Ascending aorta (tissue), 2 donors: ENCODE data around the gene NARS2. TPM values are rescaled to one million over a fixed set of nuclear protein-coding genes. Genes with fewer than 3 reads are reported as not detected.

ENCODE experiments used
- DNase-seq, 2 donors: peaks; one replicate each; pipeline ENCODE4 v3.0.0-alpha.2; 2019; ENCODE audit warnings: low spot score in 2 of 2
- H3K27ac ChIP-seq, 2 donors: fragments of 200-600 bp; sonication (generic); one replicate each; pipeline ENCODE4 v1.5.1; 2016 to 2017; ENCODE audit warnings: mild to moderate bottlenecking in 1 of 2
- H3K27me3 ChIP-seq: fragments of 200-600 bp; sonication (generic); one replicate; pipeline ENCODE4 v1.5.1; 2017
- H3K36me3 ChIP-seq, 2 donors: fragments of 200-600 bp; sonication (generic); one replicate each; pipeline ENCODE4 v1.5.1; 2016
- H3K4me1 ChIP-seq, 2 donors: fragments of 200-600 bp; sonication (generic); one replicate each; pipeline ENCODE4 v1.5.1; 2016 to 2017; ENCODE audit warnings: mild to moderate bottlenecking in 1 of 2
- H3K4me3 ChIP-seq, 2 donors: fragments of 200-600 bp; sonication (generic); one replicate each; pipeline ENCODE4 v1.5.1; 2016 to 2017; ENCODE audit warnings: mild to moderate bottlenecking in 1 of 2
- H3K9me3 ChIP-seq, 2 donors: fragments of 200-600 bp; sonication (generic); one replicate each; pipeline ENCODE4 v1.5.1; 2016
- CTCF ChIP-seq, 3 experiments: fragments of 200-600 bp in 2 of 3; fragments of 450-650 bp in 1 of 3; sonication (generic) in 2 of 3; IDR thresholded peaks; one replicate each; pipeline ENCODE4 v1.5.1; 2016 to 2019; ENCODE audit warnings: antibody characterized with exemption in 3 of 3, mild to moderate bottlenecking in 1 of 3, moderate library complexity in 1 of 3
- intact Hi-C: fragments of 100-400 bp; cut with DNase I; formaldehyde crosslinking; loops from one replicate; pipeline ENCODE4 v1.15.1; 2023
- total RNA-seq: library from RNA; depleted of rRNA; stranded (reverse); fragments of >200 nt; gene quantifications from one replicate; pipeline ENCODE4 v1.1.0, GENCODE V29; 2016

Gene NARS2
- total RNA-seq, 1 donor from 2014 or later, result 7.8 TPM

- Histone ChIP-seq H3K27me3 (no peaks in the 10 kb centered on the region), H3K4me1 (no peaks in the 10 kb centered on the region), H3K4me3 (no peak overlapping the region), H3K9me3 (peaks cover 6 to 26% of the 10 kb centered on the region in 2 donors), H3K27ac (no peak overlapping the region), H3K36me3 (no peaks in the 10 kb centered on the region)
- intact Hi-C loops, result no loop called here
- no peak for TF ChIP-seq CTCF (IDR thresholded peaks at IDR 0.05)
- DNase-seq, result no peak
Measured at GRCh38 chr11:78583889-78584288, 9.2 kb upstream of the NARS2 start.

- no peak for DNase-seq
- Histone ChIP-seq H3K27me3 (no peaks in the 10 kb centered on the region), H3K4me3 (no peak overlapping the region), H3K36me3 (no peaks in the 10 kb centered on the region), H3K4me1 (peaks cover 0 to 10% of the 10 kb centered on the region in 2 donors), H3K9me3 (peaks cover 0 to under 1% of the 10 kb centered on the region in 2 donors), H3K27ac (no peak overlapping the region)
- TF ChIP-seq CTCF (IDR thresholded peaks at IDR 0.05), result no peak
- intact Hi-C loops, result loop anchor here (5.0 to 10.0 kb wide), 2 partner anchors 265 to 517 kb away; no protein-coding TSS in a partner anchor
Measured at GRCh38 chr11:78577495-78577894, 2.8 kb upstream of the NARS2 start.

- no peaks in the 10 kb centered on the region for H3K27me3 ChIP-seq
- no peaks in the 10 kb centered on the region for H3K9me3 ChIP-seq
- no peak for TF ChIP-seq CTCF (IDR thresholded peaks at IDR 0.05)
- no peak for DNase-seq
- H3K4me1 ChIP-seq, result peaks cover 0 to 10% of the 10 kb centered on the region in 2 donors
- intact Hi-C loops, result loop anchor here (5.0 to 10.0 kb wide), 2 partner anchors 264 to 518 kb away; no protein-coding TSS in a partner anchor
- H3K27ac ChIP-seq, result no peak overlapping the region
- no peaks in the 10 kb centered on the region for H3K36me3 ChIP-seq
- H3K4me3 ChIP-seq, result no peak overlapping the region
Measured at GRCh38 chr11:78576549-78577097, 2.0 kb upstream of the NARS2 start.

DNA sequence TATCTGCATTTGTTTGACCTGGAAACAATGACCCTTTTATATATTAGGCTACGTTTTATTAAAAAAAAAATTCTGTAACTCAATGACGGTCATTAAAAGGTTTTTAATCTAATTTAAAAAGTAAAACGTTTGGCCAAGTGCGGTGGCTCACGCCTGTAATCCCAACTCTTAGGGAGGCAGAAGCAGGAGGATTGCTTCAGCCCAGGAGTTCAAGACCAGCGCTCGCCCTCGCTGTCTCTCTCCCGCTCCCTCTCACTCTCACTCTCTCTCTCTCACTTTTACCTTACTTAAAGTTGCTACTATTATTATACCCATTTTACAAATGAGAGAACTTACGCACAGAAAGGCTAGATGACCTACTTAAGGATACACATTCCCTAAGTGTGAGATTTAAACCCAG is 814 bp upstream of the NARS2 start:
- intact Hi-C loops, result loop anchor here (5.0 to 10.0 kb wide), 2 partner anchors 263 to 519 kb away; no protein-coding TSS in a partner anchor
- Histone ChIP-seq H3K4me3 (peak overlapping the region; percentile 84 to 95), H3K27ac (peak overlapping the region in 1 of 2 donors; percentile 91), H3K36me3 (peaks cover 0 to 4% of the 10 kb centered on the region in 2 donors), H3K4me1 (peaks cover 0 to 10% of the 10 kb centered on the region in 2 donors), H3K27me3 (no peaks in the 10 kb centered on the region), H3K9me3 (no peaks in the 10 kb centered on the region)
- TF ChIP-seq CTCF (IDR thresholded peaks at IDR 0.05), result no peak
- DNase-seq, result no peak

DNA sequence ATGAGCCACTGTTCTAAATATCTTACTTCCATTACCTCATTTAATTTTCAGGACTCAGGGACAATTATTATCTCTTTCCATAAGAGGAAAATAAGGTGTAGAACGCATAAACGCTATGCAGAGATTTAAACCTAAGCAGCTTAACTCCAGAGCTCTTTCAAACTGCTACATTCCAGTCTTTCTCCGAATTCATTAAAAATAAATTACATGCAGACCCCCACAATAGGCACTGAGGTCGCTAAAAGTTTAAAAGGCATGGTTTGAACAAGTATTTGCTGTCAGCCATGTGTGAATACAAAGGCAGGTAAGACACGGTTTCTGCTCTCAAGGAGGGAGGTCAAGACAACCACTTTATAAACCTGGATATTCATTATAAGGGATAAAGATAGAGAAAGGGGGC is 983 bp downstream of the NARS2 start:
- Histone ChIP-seq H3K9me3 (no peaks in the 10 kb centered on the region), H3K4me3 (peak overlapping the region; percentile 84 to 95), H3K27me3 (no peaks in the 10 kb centered on the region), H3K4me1 (peaks cover 0 to 10% of the 10 kb centered on the region in 2 donors), H3K36me3 (peaks cover 0 to 7% of the 10 kb centered on the region in 2 donors), H3K27ac (peak overlapping the region in 1 of 2 donors; percentile 83)
- intact Hi-C loops, result loop anchor here (5.0 to 10.0 kb wide), 2 partner anchors 521 to 751 kb away; partner anchors contain the start of genes AAMDC and RSF1
- TF ChIP-seq CTCF (IDR thresholded peaks at IDR 0.05), result no peak
- DNase-seq, result no peak
